ENCODE measurements around the gene KIAA0319L. TPM values are rescaled to one million over a fixed set of nuclear protein-coding genes. Genes with fewer than 3 reads are reported as not detected.

Gene KIAA0319L
- total RNA-seq, 6 experiments from 2014 or later = 30.5 to 39.0 (median 31.8) TPM

GRCh38 chr1:35394386-35394785, 162.8 kb downstream of the KIAA0319L start:
- TF ChIP-seq CTCF (IDR thresholded peaks at IDR 0.05) = no peak
- Mint-ChIP-seq H3K36me3 (ENCODE audit: low read depth) (peaks cover 34% of the 10 kb centered on the region), H3K27me3 (ENCODE audit: insufficient read depth) (0 out of 2 replicates have a peak, but pooled peaks cover 3% of the 10 kb centered on the region), H3K4me1 (ENCODE audit: low read depth) (no peaks in the 10 kb centered on the region), H3K4me3 (no peak overlapping the region), H3K27ac (no peak overlapping the region), H3K9me3 (no peaks in the 10 kb centered on the region)
- no peak for DNase-seq

DNA sequence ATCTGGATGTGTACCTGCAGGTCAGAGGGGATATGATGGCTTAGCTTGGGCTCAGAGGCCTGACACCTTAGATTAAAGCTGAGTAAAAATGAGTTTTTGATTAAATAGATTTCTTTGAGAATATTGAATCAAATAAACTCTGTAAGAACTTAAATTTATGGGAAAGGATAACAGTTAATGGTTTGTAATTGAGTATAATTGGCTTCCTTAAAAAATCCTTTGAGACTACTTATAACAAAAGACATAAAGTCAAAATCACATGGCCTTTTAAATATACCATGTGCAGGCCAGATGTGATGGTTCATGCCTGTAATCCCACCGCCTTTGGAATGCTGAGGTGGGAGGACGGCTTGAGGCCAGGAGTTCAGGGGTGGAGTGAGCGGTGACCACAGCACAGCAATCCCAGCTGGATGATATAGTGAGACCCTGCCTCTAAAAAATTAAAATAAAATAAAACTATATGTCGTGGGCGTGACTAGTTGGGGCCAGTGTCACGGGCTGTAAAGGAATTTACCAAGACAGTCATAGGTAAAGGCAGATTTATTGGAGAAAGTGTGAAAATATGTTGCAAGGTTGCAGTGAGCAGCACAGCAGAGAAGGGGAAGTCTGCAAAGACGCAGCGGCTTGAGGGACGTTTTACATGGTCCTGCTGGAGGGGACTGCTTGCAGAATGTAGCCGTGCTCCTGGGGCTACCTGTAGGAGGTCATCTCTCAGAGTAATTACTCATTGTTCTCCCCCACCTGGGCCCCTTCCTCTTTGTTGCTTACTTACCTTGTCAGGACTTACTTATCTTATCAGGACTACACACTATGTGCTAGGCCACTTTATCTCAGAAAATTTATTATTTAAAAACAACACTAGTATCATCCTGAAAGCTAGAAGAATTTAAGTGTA, 166.4 kb downstream of the KIAA0319L start:
- Mint-ChIP-seq H3K4me1 (ENCODE audit: low read depth) (no peaks in the 10 kb centered on the region), H3K9me3 (no peaks in the 10 kb centered on the region), H3K27ac (no peak overlapping the region), H3K27me3 (ENCODE audit: insufficient read depth) (0 out of 2 replicates have a peak, but pooled peaks cover 3% of the 10 kb centered on the region), H3K4me3 (no peak overlapping the region), H3K36me3 (ENCODE audit: low read depth) (peaks cover 41% of the 10 kb centered on the region)
- no peak for DNase-seq
- no peak for TF ChIP-seq CTCF (IDR thresholded peaks at IDR 0.05)

- Mint-ChIP-seq H3K36me3 (ENCODE audit: low read depth) (peaks cover 29% of the 10 kb centered on the region), H3K27me3 (ENCODE audit: insufficient read depth) (0 out of 2 replicates have a peak, but pooled peaks cover 3% of the 10 kb centered on the region)
These were observed 170.2 kb downstream of the KIAA0319L start for GRCh38 chr1:35386959-35387358.

DNA sequence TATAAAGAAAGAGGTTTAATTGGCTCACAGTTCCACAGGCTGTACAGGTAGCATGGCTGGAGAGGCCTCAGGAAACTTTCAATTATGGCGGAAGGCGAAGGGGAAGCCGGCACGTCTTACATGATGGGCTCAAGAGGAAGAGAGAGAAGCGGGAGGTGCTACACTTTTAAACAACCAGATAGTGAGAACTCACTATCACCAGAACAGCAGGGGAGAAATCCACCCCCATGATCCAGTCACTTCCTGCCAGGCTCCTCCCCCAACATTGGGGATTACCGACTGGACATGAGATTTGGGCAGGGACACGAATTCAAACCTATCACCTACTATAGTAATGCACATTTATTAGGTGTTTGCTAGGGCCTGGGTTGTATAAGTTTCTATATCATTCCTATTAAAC, 170.9 kb downstream of the KIAA0319L start:
- H3K36me3 Mint-ChIP-seq (ENCODE audit: low read depth) = peaks cover 29% of the 10 kb centered on the region
- H3K27me3 Mint-ChIP-seq (ENCODE audit: insufficient read depth) = 0 out of 2 replicates have a peak, but pooled peaks cover 3% of the 10 kb centered on the region
- DNase-seq = no peak
- H3K9me3 Mint-ChIP-seq = no peaks in the 10 kb centered on the region
- no peak for TF ChIP-seq CTCF (IDR thresholded peaks at IDR 0.05)
- H3K4me1 Mint-ChIP-seq (ENCODE audit: low read depth) = no peaks in the 10 kb centered on the region
- H3K27ac Mint-ChIP-seq = no peak overlapping the region
- no peak overlapping the region for H3K4me3 Mint-ChIP-seq

More at GRCh38 chr1:35386959-35387358, 170.2 kb downstream of the KIAA0319L start:
- H3K9me3 Mint-ChIP-seq = no peaks in the 10 kb centered on the region
- no peak overlapping the region for H3K27ac Mint-ChIP-seq
- H3K4me3 Mint-ChIP-seq = no peak overlapping the region
- no peaks in the 10 kb centered on the region for H3K4me1 Mint-ChIP-seq (ENCODE audit: low read depth)
- TF ChIP-seq CTCF (IDR thresholded peaks at IDR 0.05) = no peak
- no peak for DNase-seq

Other genes with a start within 250 kb of the KIAA0319L start
- 10 to 100 TPM; 43.4 to 63.2 (median 49.0) TPM for gene NCDN, start 396 bp upstream of the KIAA0319L start, total RNA-seq (2021; fragmentation: NEBNext Ultra II Directional; extraction: Animal tissue kit (Norgen Biotek cat#: 25700))
- gene TFAP2E, start 15.9 kb upstream of the KIAA0319L start, total RNA-seq (2021; fragmentation: NEBNext Ultra II Directional; extraction: Animal tissue kit (Norgen Biotek cat#: 25700)) = under 1 TPM; 0.11 to 0.21 (median 0.13) TPM
- gene PSMB2, start 84.1 kb upstream of the KIAA0319L start, total RNA-seq (2021; fragmentation: NEBNext Ultra II Directional; extraction: Animal tissue kit (Norgen Biotek cat#: 25700)) = 100 to 1,000 TPM in 3 of 6 experiments, 10 to 100 TPM in 3; 80.8 to 117 (median 98.1) TPM
- gene C1orf216, start 161.5 kb upstream of the KIAA0319L start, total RNA-seq (2021; fragmentation: NEBNext Ultra II Directional; extraction: Animal tissue kit (Norgen Biotek cat#: 25700)) = 10 to 100 TPM; 21.0 to 22.4 (median 21.8) TPM
- 10 to 100 TPM; 13.5 to 30.1 (median 27.3) TPM for gene CLSPN, start 212.6 kb upstream of the KIAA0319L start, total RNA-seq (2021; fragmentation: NEBNext Ultra II Directional; extraction: Animal tissue kit (Norgen Biotek cat#: 25700))

Measured in HFFc6 (cell line).